Suprapubic skin (tissue), 3 donors: ENCODE results near the gene CLC.

Source experiments
- CTCF ChIP-seq, 2 donors: fragments of 200-600 bp in 1 of 2; fragments of 450-650 bp in 1 of 2; sonication (generic) in 1 of 2; IDR thresholded peaks; one replicate each; pipeline ENCODE4 v1.5.1; 2016 to 2019; ENCODE audit warnings: antibody characterized with exemption in 2 of 2, mild to moderate bottlenecking in 1 of 2, moderate library complexity in 1 of 2
- EP300 ChIP-seq: sonication (generic); formaldehyde crosslinking; IDR thresholded peaks from one replicate; pipeline ENCODE4 v1.6.1; 2017; ENCODE audit warnings: antibody characterized with exemption

DNA sequence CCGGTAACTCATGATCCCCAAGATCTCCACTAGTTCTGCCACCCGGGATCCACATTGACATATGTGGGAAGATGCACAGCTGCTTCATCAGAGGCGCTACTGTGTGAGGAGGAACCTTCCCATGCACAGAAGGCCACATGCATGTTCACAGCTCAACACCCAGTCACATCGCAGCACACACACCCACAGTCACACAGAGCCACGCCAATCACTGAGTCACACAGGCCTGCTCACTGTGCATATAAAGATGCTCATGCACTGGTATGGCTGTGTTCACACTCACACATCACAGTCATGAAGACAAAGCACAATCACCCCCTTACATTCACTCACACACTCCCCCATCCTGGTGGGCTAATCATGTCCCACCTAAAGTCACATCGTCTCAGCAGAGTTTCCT lies 9.8 kb downstream of the CLC start:
- no peak for TF ChIP-seq CTCF (IDR thresholded peaks at IDR 0.05)
- TF ChIP-seq EP300, result no peak
